ENCODE data around the gene CDK14.

DNA sequence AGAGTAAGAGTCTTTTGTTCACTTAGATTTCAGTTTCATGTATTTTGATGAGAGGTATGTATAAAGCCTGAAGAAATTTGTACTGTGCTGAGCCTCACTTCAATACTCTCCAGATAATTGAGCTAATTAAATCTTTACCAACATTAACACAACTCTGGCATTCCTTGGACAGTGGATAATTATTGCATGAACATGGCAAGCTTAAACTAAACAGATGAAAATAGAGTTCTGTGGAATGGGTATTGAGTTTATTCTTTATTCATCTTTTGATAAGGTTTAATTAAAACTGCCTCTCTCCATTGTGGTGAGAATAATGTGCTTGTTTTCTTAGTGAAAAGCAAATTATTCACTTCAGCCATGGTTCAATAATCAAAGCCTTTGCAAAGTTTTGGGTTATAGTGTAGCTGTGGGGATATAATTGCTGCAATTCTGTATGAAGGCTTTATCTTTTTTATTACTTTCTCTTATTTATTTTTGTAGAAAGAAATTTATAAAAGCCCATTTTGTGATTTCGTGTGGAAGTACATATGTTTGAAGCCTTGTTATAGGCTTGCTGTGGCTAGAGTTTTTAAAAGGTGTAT lies 541.8 kb downstream of the CDK14 start:
- TF ChIP-seq, protein P1, sequence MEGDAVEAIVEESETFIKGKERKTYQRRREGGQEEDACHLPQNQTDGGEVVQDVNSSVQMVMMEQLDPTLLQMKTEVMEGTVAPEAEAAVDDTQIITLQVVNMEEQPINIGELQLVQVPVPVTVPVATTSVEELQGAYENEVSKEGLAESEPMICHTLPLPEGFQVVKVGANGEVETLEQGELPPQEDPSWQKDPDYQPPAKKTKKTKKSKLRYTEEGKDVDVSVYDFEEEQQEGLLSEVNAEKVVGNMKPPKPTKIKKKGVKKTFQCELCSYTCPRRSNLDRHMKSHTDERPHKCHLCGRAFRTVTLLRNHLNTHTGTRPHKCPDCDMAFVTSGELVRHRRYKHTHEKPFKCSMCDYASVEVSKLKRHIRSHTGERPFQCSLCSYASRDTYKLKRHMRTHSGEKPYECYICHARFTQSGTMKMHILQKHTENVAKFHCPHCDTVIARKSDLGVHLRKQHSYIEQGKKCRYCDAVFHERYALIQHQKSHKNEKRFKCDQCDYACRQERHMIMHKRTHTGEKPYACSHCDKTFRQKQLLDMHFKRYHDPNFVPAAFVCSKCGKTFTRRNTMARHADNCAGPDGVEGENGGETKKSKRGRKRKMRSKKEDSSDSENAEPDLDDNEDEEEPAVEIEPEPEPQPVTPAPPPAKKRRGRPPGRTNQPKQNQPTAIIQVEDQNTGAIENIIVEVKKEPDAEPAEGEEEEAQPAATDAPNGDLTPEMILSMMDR (conservative IDR thresholded peaks at IDR 0.05; ENCODE audit: low read length): no peak
- no peak for TF ChIP-seq EZH2phosphoT487 (IDR thresholded peaks at IDR 0.05; ENCODE audit: borderline replicate concordance)

All from Loucy (cell line).